ENCODE results near the gene KRTAP3-3.

KRTAP3-3 gene

GRCh38 chr17:41012326-41013120, 18.6 kb upstream of the KRTAP3-3 start:
- Histone ChIP-seq H4K20me1 (ENCODE audit: insufficient read depth, low read length, poor library complexity, severe bottlenecking) (no peaks in the 10 kb centered on the region), H3K9me3 (ENCODE audit: insufficient read depth, low read depth, low read length) (no peaks in the 10 kb centered on the region), H3K79me2 (ENCODE audit: insufficient read depth, low read length) (no peaks in the 10 kb centered on the region), H3K4me2 (ENCODE audit: low read depth, low read length, poor library complexity, severe bottlenecking) (no peak overlapping the region), H3K27me3 (ENCODE audit: insufficient read depth, low read length, poor library complexity, severe bottlenecking) (no peaks in the 10 kb centered on the region), H2AFZ (ENCODE audit: low read length) (no peak overlapping the region), H3K4me1 (ENCODE audit: insufficient read depth, low read length, poor library complexity, severe bottlenecking) (no peaks in the 10 kb centered on the region), H3K36me3 (ENCODE audit: insufficient read depth, low read length) (no peaks in the 10 kb centered on the region), H3K9me2 (replicated peaks; ENCODE audit: low read depth, low read length) (no peaks in the 10 kb centered on the region), H3F3A (ENCODE audit: low read depth) (no peaks in the 10 kb centered on the region), H3K4me3 (ENCODE audit: low read length, poor library complexity, severe bottlenecking) (no peak overlapping the region), H3K9ac (ENCODE audit: low read depth, low read length, poor library complexity, severe bottlenecking) (no peak overlapping the region)
- TF ChIP-seq EZH2phosphoT487 (IDR thresholded peaks at IDR 0.05; ENCODE audit: borderline replicate concordance) (no peak), CTCF (conservative IDR thresholded peaks at IDR 0.05; ENCODE audit: low read length) (no peak)

GRCh38 chr17:41010441-41010840, 16.5 kb upstream of the KRTAP3-3 start:
- no peak overlapping the region for H3K9ac ChIP-seq (ENCODE audit: low read depth, low read length, poor library complexity, severe bottlenecking)
- no peak overlapping the region for H3K4me3 ChIP-seq (ENCODE audit: low read length, poor library complexity, severe bottlenecking)
- H4K20me1 ChIP-seq (ENCODE audit: insufficient read depth, low read length, poor library complexity, severe bottlenecking) = no peaks in the 10 kb centered on the region
- TF ChIP-seq EZH2phosphoT487 (IDR thresholded peaks at IDR 0.05; ENCODE audit: borderline replicate concordance) (no peak), CTCF (conservative IDR thresholded peaks at IDR 0.05; ENCODE audit: low read length) (no peak)
- H2AFZ ChIP-seq (ENCODE audit: low read length) = no peak overlapping the region
- no peaks in the 10 kb centered on the region for H3K27me3 ChIP-seq (ENCODE audit: insufficient read depth, low read length, poor library complexity, severe bottlenecking)
- no peaks in the 10 kb centered on the region for H3K9me3 ChIP-seq (ENCODE audit: insufficient read depth, low read depth, low read length)
- no peaks in the 10 kb centered on the region for H3K79me2 ChIP-seq (ENCODE audit: insufficient read depth, low read length)
- H3K36me3 ChIP-seq (ENCODE audit: insufficient read depth, low read length) = no peaks in the 10 kb centered on the region
- H3K4me1 ChIP-seq (ENCODE audit: insufficient read depth, low read length, poor library complexity, severe bottlenecking) = no peaks in the 10 kb centered on the region
- no peaks in the 10 kb centered on the region for H3K9me2 ChIP-seq (replicated peaks; ENCODE audit: low read depth, low read length)
- no peak overlapping the region for H3K4me2 ChIP-seq (ENCODE audit: low read depth, low read length, poor library complexity, severe bottlenecking)
- no peaks in the 10 kb centered on the region for H3F3A ChIP-seq (ENCODE audit: low read depth)

GRCh38 chr17:41009936-41010335, 16.0 kb upstream of the KRTAP3-3 start:
- H3K27me3 ChIP-seq (ENCODE audit: insufficient read depth, low read length, poor library complexity, severe bottlenecking) = no peaks in the 10 kb centered on the region
- TF ChIP-seq EZH2phosphoT487 (IDR thresholded peaks at IDR 0.05; ENCODE audit: borderline replicate concordance) (no peak), CTCF (conservative IDR thresholded peaks at IDR 0.05; ENCODE audit: low read length) (no peak)
- H3K9ac ChIP-seq (ENCODE audit: low read depth, low read length, poor library complexity, severe bottlenecking) = no peak overlapping the region
- no peak overlapping the region for H2AFZ ChIP-seq (ENCODE audit: low read length)
- H3F3A ChIP-seq (ENCODE audit: low read depth) = no peaks in the 10 kb centered on the region
- H3K9me2 ChIP-seq (replicated peaks; ENCODE audit: low read depth, low read length) = no peaks in the 10 kb centered on the region
- no peaks in the 10 kb centered on the region for H3K79me2 ChIP-seq (ENCODE audit: insufficient read depth, low read length)
- no peaks in the 10 kb centered on the region for H4K20me1 ChIP-seq (ENCODE audit: insufficient read depth, low read length, poor library complexity, severe bottlenecking)
- no peak overlapping the region for H3K4me3 ChIP-seq (ENCODE audit: low read length, poor library complexity, severe bottlenecking)
- no peaks in the 10 kb centered on the region for H3K36me3 ChIP-seq (ENCODE audit: insufficient read depth, low read length)
- no peaks in the 10 kb centered on the region for H3K9me3 ChIP-seq (ENCODE audit: insufficient read depth, low read depth, low read length)
- H3K4me2 ChIP-seq (ENCODE audit: low read depth, low read length, poor library complexity, severe bottlenecking) = no peak overlapping the region
- H3K4me1 ChIP-seq (ENCODE audit: insufficient read depth, low read length, poor library complexity, severe bottlenecking) = no peaks in the 10 kb centered on the region

All from Loucy (cell line).